ENCODE results near the gene MERTK.
"Not testable (repeated sequence)": the region's sequence is repeated elsewhere in the genome, so short reads cannot be mapped to it uniquely, and the experiment has no call there.

The MERTK gene

GRCh38 chr2:111909997-111910396, 11.6 kb downstream of the MERTK start:
- DNase-seq (ENCODE audit: low read depth in 2 of 2, low spot score in 1 of 2) = not testable (repeated sequence)

GRCh38 chr2:111910609-111911277, 12.3 kb downstream of the MERTK start:
- DNase-seq (ENCODE audit: low read depth in 2 of 2, low spot score in 1 of 2) = no peak

DNA sequence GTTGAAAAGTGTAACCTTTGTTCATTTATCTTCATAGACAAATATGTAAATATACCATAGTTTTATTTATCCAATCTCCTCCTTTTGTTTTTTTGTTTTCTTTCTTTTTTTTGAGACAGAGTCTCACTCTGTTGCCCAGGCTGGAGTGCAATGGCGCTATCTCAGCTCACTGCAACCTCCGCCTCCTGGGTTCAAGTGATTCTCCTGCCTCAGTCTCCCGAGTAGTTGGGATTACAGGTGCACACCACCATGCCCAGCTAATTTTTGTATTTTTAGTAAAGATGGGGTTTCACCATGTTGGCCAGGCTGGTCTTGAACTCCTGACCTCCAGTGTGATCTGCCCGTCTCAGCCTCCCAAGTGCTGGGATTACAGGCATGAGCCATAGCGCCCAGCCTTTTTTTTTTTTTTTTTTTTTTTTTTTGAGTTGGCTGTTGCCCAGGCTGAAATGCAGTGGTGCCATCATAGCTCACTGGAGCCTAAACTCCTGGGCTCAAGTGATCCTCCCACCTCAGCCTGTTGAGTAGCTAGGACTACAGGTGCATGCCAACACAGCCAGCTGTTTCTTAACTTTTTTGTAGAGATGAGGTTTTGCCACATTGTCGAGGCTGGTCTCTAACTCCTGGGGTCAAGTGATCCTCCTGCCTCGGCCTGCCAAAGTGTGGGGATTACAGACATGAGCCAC, 13.0 kb downstream of the MERTK start:
- not testable (repeated sequence) for DNase-seq (ENCODE audit: low read depth in 2 of 2, low spot score in 1 of 2)

DNA sequence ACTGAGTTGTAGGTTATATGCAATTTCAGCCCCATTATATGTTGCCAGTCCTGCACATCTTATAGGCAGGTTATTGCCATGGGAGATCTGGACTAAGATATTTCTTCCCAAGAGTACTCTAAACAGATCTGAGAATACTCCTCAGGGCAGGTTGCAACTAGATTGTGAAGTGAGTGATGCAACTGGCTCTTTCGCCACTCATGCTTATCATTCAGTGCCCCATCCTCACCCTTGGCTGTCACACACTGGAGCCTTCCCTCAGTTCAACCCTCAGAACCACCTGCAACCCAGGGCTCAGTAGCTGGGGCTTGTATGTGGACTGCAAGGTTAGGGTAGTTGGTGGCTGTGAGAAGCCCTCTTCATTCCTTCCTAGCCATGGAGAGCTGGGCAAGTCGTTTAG, 14.1 kb downstream of the MERTK start:
- DNase-seq (ENCODE audit: low read depth in 2 of 2, low spot score in 1 of 2) = no peak

GRCh38 chr2:111917106-111917505, 18.7 kb downstream of the MERTK start:
- DNase-seq (ENCODE audit: low read depth in 2 of 2, low spot score in 1 of 2) = no peak

- no peak for DNase-seq (ENCODE audit: low read depth in 2 of 2, low spot score in 1 of 2)
Measured at GRCh38 chr2:111918383-111918806, 20.0 kb downstream of the MERTK start.

DNA sequence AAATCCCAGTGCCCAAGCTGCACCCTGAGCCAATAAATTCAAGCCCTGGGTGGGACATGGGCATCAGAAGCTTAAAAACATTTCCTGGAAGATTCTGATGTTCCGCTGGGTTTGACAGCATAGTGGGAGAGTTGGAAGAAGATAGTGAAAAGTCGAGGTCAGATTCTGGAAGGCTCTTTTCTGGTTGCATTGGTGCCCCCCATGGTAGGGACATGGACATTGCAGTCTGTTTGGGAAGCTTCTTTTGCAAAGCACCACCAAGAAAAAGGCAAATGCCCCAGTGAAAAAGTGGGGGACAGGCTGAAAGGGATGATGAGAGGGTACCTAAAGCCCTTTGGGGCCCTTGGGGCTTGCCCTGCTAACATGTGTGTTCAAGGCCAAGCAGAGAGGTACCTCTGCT, 21.0 kb downstream of the MERTK start:
- no peak for DNase-seq (ENCODE audit: low read depth in 2 of 2, low spot score in 1 of 2)

DNA sequence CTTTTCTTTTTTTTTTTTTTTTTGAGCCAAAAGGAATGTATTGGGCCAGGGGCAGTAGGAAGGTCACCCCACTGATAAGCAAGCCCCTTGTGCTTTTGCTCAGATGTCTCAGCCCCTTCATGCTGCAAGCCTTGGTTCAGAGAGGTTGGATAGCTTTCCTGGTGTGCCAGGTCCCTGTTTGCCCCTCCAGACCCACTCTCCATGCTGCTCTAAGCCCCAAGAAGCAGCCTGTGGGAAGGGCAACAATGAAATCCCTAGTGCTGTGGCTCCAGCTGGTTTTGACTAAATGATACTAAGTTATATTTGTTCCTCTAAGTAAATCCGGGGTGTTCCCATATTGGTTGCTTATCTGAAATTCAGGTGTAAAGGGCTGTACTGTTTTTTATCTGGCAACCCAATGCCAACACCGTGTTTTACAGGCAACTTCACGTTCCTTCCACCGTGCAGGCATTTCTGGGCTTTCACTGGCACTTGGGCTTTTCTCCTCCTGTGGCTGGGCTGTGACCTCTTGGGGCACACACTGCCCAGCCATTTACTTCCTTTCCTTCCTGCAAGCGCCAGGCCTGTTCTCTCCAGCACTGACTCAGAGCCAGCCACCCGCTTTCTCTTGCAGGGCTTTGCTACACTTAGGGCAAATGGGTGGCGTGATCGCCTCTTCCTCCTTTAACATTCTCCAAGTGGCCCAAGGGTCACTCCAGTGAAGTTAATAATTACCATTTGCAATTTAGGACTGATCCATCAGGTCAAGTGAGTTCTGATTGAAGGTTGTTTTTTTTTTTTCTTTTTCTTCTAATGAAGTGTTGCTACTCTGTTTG, 21.6 kb downstream of the MERTK start:
- no peak for DNase-seq (ENCODE audit: low read depth in 2 of 2, low spot score in 1 of 2)

DNA sequence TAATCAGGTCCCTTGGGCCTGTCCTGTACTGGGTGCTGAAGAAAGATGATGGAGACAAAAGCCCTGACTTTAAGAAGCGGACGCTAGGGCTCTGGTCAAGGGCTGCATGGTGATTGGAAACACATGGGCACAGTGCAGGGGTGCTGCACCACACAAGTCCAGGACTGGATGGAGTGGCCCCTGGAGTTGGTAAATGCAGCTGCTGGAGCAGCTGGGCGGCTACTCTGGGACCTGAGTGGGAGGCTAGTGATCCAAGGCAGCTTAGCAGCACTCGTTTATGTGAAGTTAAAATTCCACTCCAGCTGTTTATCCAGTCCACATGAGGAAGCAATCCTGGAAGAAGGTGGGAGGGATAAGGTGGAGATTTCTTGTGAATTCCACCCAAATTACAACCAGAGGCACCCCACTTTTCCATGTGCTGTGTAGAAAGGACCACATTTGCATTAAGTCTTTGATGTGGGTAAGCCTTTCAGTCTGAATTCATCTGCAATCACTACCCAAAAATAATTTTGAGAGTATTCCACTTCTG, 24.9 kb downstream of the MERTK start:
- no peak for DNase-seq (ENCODE audit: low read depth in 2 of 2, low spot score in 1 of 2)

DNA sequence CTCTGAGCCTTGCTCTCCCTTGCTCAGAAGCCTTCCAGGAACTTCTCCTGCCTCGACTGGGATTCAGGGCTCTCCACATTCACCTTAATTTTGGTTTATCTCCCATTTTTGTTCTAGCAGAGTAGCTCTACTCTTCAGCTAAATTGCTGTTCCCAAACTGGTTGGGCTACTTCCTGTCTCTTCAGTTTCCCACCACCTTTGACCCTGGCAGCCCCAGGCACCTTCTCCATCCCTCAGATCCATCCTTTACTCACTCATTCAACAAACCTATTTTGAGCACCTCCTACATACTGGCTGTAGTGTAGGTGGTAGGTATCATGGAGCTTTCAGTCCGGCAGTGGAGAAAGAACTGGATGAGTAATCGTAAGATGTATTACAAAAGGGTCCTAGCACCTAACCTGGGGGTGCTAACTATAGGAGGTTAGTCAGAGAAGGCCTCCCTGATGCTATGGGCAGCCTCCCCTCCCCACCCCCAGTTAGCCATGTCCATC, 26.3 kb downstream of the MERTK start:
- DNase-seq (ENCODE audit: low read depth in 2 of 2, low spot score in 1 of 2) = no peak

DNA sequence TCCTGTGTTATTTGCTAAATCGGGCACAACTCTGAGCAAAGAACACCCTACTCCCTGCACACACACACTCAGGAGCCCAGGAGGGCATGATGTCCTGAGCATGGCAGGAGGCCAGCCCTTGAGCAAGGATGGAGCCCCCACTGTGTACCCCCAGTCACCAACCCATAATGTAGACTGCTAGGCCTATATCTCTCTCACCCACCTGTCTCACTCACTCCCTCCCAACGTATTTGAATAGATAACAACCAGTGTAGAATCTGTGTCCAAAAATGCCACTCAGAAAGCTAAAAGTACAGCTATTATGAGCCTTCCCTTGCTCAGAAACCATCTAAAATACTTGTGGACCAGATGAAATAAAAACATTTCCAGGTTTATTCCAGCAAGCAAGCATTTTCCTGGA, 29.3 kb downstream of the MERTK start:
- no peak for DNase-seq (ENCODE audit: low read depth in 2 of 2, low spot score in 1 of 2)

- no peak for DNase-seq (ENCODE audit: low read depth in 2 of 2, low spot score in 1 of 2)
Measured at GRCh38 chr2:111930409-111930808, 32.0 kb downstream of the MERTK start.

DNA sequence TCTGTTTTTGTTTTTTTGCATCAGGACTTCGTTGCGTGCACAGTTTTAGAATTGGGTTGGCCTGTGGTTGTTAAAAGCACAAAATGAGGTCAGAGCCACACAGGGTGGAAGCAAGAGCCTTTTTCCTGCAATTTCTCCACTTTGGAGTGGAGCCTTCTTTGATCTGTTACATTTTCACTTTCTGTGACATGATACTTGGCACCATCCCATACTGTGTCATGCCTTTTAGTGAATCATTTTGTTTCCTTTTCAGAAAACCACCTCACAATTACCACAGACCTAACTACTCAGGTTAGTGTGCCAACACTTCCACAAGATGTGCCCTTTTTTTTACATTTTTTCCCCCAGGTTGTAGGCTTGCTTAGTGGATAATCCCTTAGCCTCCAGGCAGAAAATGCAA, 32.5 kb downstream of the MERTK start:
- DNase-seq (ENCODE audit: low read depth in 2 of 2, low spot score in 1 of 2) = no peak

DNA sequence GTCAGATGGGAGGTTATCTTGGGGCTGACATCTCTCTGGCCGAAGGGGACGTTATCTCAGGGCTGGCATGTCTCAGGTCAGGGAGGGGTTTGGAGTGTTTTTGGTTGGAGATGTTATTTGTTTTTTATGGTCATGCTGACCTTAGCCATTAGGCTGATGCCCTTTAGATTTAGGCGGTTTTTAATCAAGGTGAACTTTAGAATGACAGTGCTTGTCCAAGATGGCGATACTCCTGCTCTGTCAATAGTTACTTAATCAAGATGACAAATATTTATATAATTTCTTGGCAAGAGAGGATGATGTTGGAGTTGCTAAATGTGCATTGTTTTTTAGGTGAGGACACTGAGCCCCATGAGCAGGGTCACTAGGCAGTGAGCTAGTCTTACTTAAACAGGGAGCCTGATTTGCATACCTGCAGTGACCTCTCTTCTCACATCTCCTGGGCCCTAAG, 34.5 kb downstream of the MERTK start:
- DNase-seq (ENCODE audit: low read depth in 2 of 2, low spot score in 1 of 2) = no peak

DNA sequence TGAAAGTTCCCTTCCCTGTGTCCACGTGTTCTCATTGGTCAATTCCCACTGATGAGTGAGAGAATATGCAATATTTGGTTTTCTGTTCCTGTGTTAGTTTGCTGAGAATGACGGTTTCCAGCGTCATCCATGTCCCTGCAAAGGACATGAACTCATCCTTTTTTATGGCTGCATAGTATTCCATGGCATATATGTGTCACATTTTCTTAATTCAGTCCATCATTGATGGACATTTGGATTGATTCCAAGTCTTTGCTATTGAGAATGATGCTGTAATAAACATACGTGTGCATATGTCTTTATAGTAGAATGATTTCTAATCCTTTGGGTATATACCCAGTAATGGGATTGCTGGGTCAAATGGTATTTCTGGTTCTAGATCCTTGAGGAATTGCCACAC, 35.5 kb downstream of the MERTK start:
- DNase-seq (ENCODE audit: low read depth in 2 of 2, low spot score in 1 of 2) = not testable (repeated sequence)

GRCh38 chr2:111936881-111937280, 38.5 kb downstream of the MERTK start:
- DNase-seq (ENCODE audit: low read depth in 2 of 2, low spot score in 1 of 2) = no peak

- no peak for DNase-seq (ENCODE audit: low read depth in 2 of 2, low spot score in 1 of 2)
Measured at GRCh38 chr2:111938392-111938791, 40.0 kb downstream of the MERTK start.

DNA sequence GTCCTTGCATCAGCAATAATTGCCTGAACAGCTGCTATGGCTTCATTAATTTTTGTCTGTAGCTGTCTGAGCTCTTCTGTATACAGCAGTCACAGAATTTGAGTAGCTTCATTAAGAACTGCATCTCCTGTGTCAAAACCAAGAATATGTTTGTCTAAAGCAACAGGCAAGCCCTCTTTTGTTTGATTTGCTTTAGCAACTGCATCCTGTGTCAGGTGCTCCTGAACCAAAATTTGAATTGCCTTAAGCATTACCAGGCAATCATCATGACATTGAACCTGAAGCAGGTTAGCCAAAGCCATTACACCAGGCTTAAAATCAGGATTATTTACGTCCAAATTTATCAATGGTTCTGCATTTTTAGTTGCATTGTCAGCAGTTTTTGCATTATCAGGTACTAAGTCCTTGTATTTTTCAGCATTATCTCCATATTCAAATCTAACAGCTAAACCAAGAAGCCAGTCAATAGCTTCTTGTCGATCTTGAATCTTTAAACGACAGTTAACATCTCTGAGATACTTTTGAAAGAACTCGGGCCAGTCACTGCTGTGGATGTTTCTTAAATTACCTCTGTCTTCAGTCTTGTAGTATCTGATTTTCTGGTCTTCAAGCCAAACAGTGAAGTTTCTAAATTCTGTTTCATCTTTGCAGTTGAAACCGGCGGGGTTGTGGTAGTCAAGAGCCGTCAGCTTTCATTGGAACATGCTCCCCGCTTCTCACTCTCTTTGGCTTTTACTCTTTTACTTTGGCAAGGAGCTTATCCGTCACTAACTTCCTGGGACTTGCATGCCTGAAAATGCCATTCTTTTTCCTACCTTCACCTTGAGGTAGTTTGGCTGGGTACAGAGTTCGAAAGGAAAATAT, 42.2 kb downstream of the MERTK start:
- DNase-seq (ENCODE audit: low read depth in 2 of 2, low spot score in 1 of 2) = no peak

DNA sequence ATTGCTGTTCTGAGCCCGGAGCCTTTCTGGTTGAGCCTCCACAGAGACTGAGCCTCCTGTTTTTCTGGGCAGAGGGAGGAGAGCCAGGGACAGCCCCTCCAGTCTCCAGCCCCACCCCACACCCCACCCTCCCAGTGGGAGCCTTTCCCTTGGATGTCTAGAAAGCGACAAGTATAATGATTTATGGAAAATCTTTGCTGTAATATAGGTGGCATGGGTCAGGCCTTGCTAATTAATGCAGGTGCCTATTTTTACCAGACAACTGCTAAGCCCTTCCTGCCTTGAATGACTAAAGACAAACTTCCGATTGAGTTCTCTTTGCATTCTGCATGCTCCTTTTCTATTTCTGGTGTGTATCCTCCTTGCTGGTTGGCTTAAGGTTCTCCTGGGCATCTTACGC, 43.1 kb downstream of the MERTK start:
- no peak for DNase-seq (ENCODE audit: low read depth in 2 of 2, low spot score in 1 of 2)

GRCh38 chr2:111944531-111945210, 46.3 kb downstream of the MERTK start:
- no peak for DNase-seq (ENCODE audit: low read depth in 2 of 2, low spot score in 1 of 2)
